Natural killer cell (primary cell): ENCODE measurements around the gene TAF3. TPM values are rescaled to one million over a fixed set of nuclear protein-coding genes. Genes with fewer than 3 reads are reported as not detected.
A peak's percentile ranks its signal among the peaks of the same experiment; 100 is the strongest.

Experiments
- ATAC-seq, 3 donors: fragments of 150-1000 bp in 2 of 3; fragments of 200-7000 bp in 1 of 3; cut with Tn5 transposase; 1 replicate in 1 of 3; 2 replicates in 2 of 3; pipeline ENCODE4 v1.10.0; 2021; ENCODE audit warnings: mild to moderate bottlenecking in 2 of 3, moderate library complexity in 2 of 3
- DNase-seq, 2 donors: peaks; one replicate each; pipeline versions ENCODE4 v3.0.0 to v3.0.0-alpha.2; 2013 to 2021; ENCODE audit warnings: mixed read lengths in 1 of 2
- H3K27ac ChIP-seq: one replicate; pipeline ENCODE4 v1.5.1; 2013; ENCODE audit warnings: mild to moderate bottlenecking, low read length
- H3K27me3 ChIP-seq: one replicate; pipeline ENCODE4 v1.6.1; 2013; ENCODE audit warnings: low read length; ENCODE audit not compliant: control insufficient read depth, insufficient read depth
- H3K36me3 ChIP-seq: one replicate; pipeline ENCODE4 v1.6.1; 2013; ENCODE audit warnings: low read length; ENCODE audit not compliant: control insufficient read depth, insufficient read depth
- H3K4me1 ChIP-seq: one replicate; pipeline ENCODE4 v1.6.1; 2013; ENCODE audit warnings: low read length; ENCODE audit not compliant: control insufficient read depth, insufficient read depth
- H3K4me3 ChIP-seq: one replicate; pipeline ENCODE4 v1.5.1; 2013; ENCODE audit warnings: low read length
- H3K9me3 ChIP-seq: one replicate; pipeline ENCODE4 v1.6.1; 2013; ENCODE audit warnings: low read length; ENCODE audit not compliant: control insufficient read depth, insufficient read depth
- H3K27ac Mint-ChIP-seq, 2 donors: one replicate each; pipeline ENCODE4 v1.8.0; 2022; ENCODE audit warnings: mild to moderate bottlenecking in 2 of 2, mixed read lengths in 2 of 2, moderate library complexity in 1 of 2
- H3K27me3 Mint-ChIP-seq, 2 donors: one replicate each; pipeline ENCODE4 v1.8.0; 2022; ENCODE audit warnings: low read depth in 2 of 2, mixed read lengths in 2 of 2
- H3K36me3 Mint-ChIP-seq: one replicate; pipeline ENCODE4 v1.8.0; 2022; ENCODE audit warnings: mixed read lengths
- H3K4me1 Mint-ChIP-seq, 2 donors: one replicate each; pipeline ENCODE4 v1.8.0; 2022; ENCODE audit warnings: mixed read lengths in 2 of 2
- H3K4me3 Mint-ChIP-seq: one replicate; pipeline ENCODE4 v1.8.0; 2022; ENCODE audit warnings: mild to moderate bottlenecking, moderate library complexity, mixed read lengths
- H3K9me3 Mint-ChIP-seq, 2 donors: one replicate each; pipeline ENCODE4 v1.8.0; 2022; ENCODE audit warnings: mixed read lengths in 2 of 2
- CTCF ChIP-seq: fragments of 200-600 bp; IDR thresholded peaks from one replicate; pipeline ENCODE4 v1.8.0; 2022; ENCODE audit warnings: antibody characterized with exemption
- WGBS: methylation state at CpG from one replicate; pipeline ENCODE4 v1.1.7; 2013; ENCODE audit warnings: missing lambda C conversion rate; ENCODE audit not compliant: insufficient coverage; 5-methylcytosine and 5-hydroxymethylcytosine counted together
- intact Hi-C: fragments of 100-400 bp; cut with micrococcal nuclease; formaldehyde crosslinking; loops from one replicate; pipeline ENCODE4 v1.14.2; 2022
- total RNA-seq, 4 donors: library from RNA; stranded (reverse); fragments of 120-200 nt in 1 of 4; gene quantifications; one replicate each; pipeline versions ENCODE4 v1.2.3 to v1.2.4, GENCODE V29; 2013 to 2022

Gene TAF3
- total RNA-seq, 3 donors from 2014 or later (not counting 1 experiment from before 2014, with no cell fraction given) = 14.5 to 17.0 (median 15.6) TPM

GRCh38 chr10:7817576-7817975 is 729 bp upstream of the TAF3 start:
- Mint-ChIP-seq H3K27me3 (no peaks in the 10 kb centered on the region), H3K9me3 (no peaks in the 10 kb centered on the region), H3K27ac (peak overlapping the region; percentile 70 to 89), H3K4me1 (peaks cover 33% of the 10 kb centered on the region in 2 donors), H3K4me3 (peak overlapping the region; percentile 97), H3K36me3 (no peaks in the 10 kb centered on the region)
- intact Hi-C loops = no loop called here
- peaks cover 17% of the 10 kb centered on the region for H3K4me1 ChIP-seq
- no peak for ATAC-seq
- no peak for TF ChIP-seq CTCF
- DNase-seq = peak in 1 of 2 donors; percentile 10
- H3K27me3 ChIP-seq = no peaks in the 10 kb centered on the region
- 32% methylated on average over 11 of the region's 12 CpGs for WGBS
- no peaks in the 10 kb centered on the region for H3K36me3 ChIP-seq
- no peak overlapping the region for H3K27ac ChIP-seq
- no peaks in the 10 kb centered on the region for H3K9me3 ChIP-seq
- peak overlapping the region; percentile 89 for H3K4me3 ChIP-seq

GRCh38 chr10:7817984-7818294 is 366 bp upstream of the TAF3 start:
- TF ChIP-seq CTCF = no peak
- no peak for DNase-seq
- Histone ChIP-seq H3K27ac (peak overlapping the region; percentile 39), H3K27me3 (no peaks in the 10 kb centered on the region), H3K4me1 (peaks cover 17% of the 10 kb centered on the region), H3K4me3 (peak overlapping the region; percentile 89), H3K36me3 (peaks cover 1% of the 10 kb centered on the region), H3K9me3 (no peaks in the 10 kb centered on the region)
- Mint-ChIP-seq H3K36me3 (no peaks in the 10 kb centered on the region), H3K9me3 (no peaks in the 10 kb centered on the region), H3K4me1 (peaks cover 33% of the 10 kb centered on the region in 2 donors), H3K27me3 (no peaks in the 10 kb centered on the region), H3K4me3 (peak overlapping the region; percentile 97), H3K27ac (peak overlapping the region; percentile 70 to 89)
- peak in 1 of 3 donors; percentile 40 for ATAC-seq
- intact Hi-C loops = loop anchor here (1.0 kb wide), 1 partner anchor 30 kb away; the partner anchor contains the start of gene ATP5F1C
- WGBS = under 1% methylated on average over 10 of the region's 10 CpGs

GRCh38 chr10:7819121-7819460 is 786 bp downstream of the TAF3 start:
- peaks cover 5% of the 10 kb centered on the region for H3K36me3 ChIP-seq
- peak overlapping the region; percentile 70 to 89 for H3K27ac Mint-ChIP-seq
- DNase-seq (peak in 1 of 2 donors; percentile 49), ATAC-seq (no peak)
- H3K27me3 Mint-ChIP-seq = no peaks in the 10 kb centered on the region
- H3K4me1 ChIP-seq = peaks cover 17% of the 10 kb centered on the region
- WGBS = under 1% methylated on average over 17 of the region's 17 CpGs
- H3K4me3 Mint-ChIP-seq = peak overlapping the region; percentile 97
- peaks cover 33% of the 10 kb centered on the region in 2 donors for H3K4me1 Mint-ChIP-seq
- H3K36me3 Mint-ChIP-seq = no peaks in the 10 kb centered on the region
- H3K27me3 ChIP-seq = no peaks in the 10 kb centered on the region
- H3K4me3 ChIP-seq = peak overlapping the region; percentile 89
- H3K27ac ChIP-seq = no peak overlapping the region
- H3K9me3 ChIP-seq = no peaks in the 10 kb centered on the region
- TF ChIP-seq CTCF = peak; percentile 15
- H3K9me3 Mint-ChIP-seq = no peaks in the 10 kb centered on the region
- intact Hi-C loops = no loop called here

GRCh38 chr10:7824251-7824650 is 5.9 kb downstream of the TAF3 start:
- Mint-ChIP-seq H3K27ac (no peak overlapping the region), H3K4me3 (no peak overlapping the region), H3K36me3 (peaks cover 18% of the 10 kb centered on the region), H3K4me1 (peaks cover 34 to 37% of the 10 kb centered on the region in 2 donors), H3K27me3 (no peaks in the 10 kb centered on the region), H3K9me3 (no peaks in the 10 kb centered on the region)
- no CpG with 5 or more reads among the region's 3 CpGs for WGBS
- DNase-seq (no peak), ATAC-seq (no peak)
- H3K4me1 ChIP-seq = peaks cover 7% of the 10 kb centered on the region
- peaks cover 28% of the 10 kb centered on the region for H3K36me3 ChIP-seq
- intact Hi-C loops = no loop called here
- no peak overlapping the region for H3K4me3 ChIP-seq
- no peak for TF ChIP-seq CTCF
- H3K27ac ChIP-seq = no peak overlapping the region
- H3K27me3 ChIP-seq = no peaks in the 10 kb centered on the region
- no peaks in the 10 kb centered on the region for H3K9me3 ChIP-seq
